Measurements from ENCODE around the gene IL11RA.

Gene IL11RA

DNA sequence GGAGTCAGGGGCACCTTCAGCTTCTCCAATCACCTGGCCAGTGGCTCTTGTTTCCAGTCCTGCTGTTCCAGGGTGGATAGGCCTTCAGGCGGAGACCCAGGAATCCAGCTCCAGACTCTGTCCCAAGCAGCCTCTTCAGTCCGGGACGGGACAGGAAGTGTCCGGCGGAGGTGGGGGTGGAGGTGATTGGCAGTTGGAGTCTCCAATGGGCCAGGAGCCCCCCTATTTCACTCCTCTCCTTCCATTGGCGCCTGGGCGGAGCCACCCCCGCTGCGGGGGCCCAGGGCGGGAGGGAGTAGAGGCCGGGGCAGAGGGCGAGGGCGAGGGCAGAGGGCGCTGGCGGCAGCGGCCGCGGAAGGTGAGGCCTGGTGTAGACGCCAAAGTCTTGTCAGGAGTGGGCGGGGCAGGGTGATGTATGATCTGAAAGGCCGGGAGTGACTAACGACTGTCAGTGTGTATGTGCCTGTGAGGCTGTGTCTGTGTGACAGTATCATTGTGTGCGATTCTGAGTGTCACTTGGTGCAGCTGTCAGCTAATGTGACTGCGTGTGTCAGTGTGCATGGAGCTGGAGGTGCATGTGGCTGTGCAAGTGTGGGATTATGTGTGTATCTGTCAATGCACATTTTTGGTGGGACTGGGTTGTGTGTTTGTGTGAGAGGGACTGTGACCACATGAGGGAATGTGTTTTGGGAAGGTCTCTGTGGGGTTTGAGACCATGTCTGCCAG lies at the start of gene IL11RA:
TSS of gene IL11RA (plus strand) at position 310 of the 726 bp plus-strand sequence. CDS start 3,033 bp downstream, outside the sequence.
- DNase-seq (ENCODE audit: low spot score), result peak; percentile 95
- FAIRE-seq, result peak; percentile 90

DNA sequence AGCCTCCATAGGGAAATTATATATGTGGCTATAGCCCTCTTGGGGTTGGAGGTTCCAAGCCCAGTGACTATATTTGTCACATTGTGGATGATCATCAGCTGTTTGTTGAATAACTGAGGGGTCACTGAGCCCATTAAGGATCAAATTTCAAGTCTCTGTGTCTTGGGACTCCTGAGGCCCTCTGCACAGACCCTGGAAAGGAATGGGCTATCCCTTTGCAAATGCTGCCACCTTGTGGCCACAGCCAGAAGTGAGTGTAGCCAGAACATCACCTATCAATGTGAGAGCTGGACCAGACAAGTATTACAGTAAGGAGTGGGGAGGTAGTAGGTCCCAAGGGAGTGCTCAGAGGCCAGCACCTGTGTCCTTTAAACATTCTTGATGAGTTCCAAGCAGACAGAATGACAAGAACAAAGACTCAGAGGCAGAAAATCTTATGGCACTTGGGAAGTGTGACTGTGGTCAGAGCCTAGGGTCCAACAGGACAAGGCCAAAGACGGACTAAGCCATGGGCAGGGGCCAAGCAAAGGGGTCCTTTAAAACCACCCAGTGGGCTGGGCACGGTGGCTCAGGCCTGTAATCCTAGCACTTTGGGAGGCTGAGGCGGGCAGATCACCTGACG lies 48.3 kb upstream of the IL11RA start:
- DNase-seq (ENCODE audit: low spot score) (peak; percentile 87), FAIRE-seq (peak; percentile 85)

DNA sequence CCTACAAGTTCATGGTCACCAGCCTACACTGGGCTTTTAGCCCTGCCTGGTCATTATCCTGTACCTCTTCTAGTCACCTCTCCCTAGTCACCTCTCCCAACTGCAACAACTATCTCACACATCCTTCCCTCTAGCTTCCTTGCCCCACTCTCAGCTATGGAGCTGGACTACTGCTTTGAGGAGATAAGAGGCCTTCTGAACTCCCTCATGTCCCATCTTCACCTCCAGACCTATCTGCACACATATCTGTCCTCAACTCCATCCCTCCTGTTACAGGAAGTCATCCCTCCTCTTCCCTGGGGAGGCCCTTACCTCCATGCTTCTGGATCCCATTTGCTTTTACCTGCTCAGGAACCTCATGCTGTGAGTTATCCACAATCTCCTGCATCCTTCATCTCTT lies 45.8 kb upstream of the IL11RA start:
- FAIRE-seq, result no peak

DNA sequence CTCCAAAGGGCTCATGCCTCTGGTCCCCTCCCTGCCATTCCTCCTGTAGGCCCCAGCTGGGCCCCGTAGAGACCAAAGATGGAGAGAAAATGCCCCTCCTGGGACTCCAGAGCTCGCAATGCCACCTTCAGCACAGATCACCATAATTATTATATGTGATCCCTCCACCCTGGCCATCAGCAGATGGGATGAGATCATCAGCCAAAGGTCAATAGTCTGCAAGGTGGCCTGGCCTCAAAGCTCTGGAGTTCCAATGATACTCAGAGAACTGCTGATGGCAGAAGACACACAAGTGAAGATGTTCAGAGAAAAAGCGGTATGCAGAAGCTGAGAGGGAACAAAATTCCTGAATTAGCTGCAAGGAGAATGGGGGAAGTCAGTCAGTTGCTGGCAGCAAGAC lies 45.1 kb upstream of the IL11RA start:
- DNase-seq (ENCODE audit: low spot score) (no peak), FAIRE-seq (no peak)

More for the DNA sequence above, 45.8 kb upstream of the IL11RA start:
- DNase-seq (ENCODE audit: low spot score), result no peak

DNA sequence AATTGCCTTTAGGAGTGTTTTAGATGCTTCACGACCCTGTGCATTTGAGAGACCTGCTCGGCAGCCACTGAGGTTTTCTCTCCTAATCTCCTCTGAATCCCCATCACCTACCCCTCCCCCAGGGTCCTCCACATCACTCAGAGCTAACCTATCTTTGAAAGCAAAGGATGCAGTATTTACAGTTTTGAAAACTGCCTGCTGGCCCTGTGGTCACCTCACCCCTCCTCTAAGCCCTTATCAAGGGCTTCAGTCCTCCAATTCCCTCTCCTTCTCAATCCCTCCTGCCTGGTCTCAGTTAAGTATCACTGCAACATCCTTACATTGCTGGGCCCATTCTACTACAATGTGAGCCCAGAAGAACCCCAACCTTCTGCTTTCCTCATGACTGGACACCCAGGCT lies 44.7 kb upstream of the IL11RA start:
- FAIRE-seq (no peak), DNase-seq (ENCODE audit: low spot score) (no peak)

DNA sequence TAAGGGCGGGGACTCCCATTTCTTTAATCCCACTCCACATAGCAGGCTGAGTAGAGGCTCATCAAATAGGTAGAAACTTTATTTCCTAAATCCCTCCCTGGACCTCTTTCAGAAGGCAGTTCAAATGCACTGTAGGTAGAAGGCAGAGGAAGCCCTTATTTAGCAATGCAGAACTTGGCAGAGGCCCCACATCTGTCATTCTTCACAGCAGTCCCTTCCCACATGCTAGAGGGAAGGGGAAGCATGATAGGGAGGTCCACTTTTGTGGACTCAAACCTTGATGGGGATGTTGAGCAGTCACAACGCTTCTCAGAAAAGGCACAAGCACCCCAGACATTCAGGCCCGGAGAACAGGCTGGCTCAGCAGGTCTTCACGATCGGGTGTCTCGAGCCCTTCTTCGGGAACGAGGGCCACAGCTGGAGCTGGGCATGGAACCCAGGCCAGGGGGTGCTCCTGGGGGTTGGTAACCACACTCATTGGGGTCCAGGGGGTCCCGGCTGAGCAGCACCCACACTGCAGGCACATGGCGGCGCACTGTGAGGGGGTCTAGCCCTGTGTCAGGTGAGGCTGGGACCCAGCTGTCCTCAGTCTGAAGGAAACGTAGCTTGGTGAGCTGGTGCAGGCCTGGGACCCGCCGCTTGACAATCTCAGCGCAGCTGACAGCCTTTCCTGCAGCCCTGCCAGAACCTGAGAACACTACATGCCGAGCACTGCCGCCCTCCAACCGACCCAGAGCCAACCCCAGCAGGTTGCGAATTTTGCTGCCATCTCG lies 41.4 kb upstream of the IL11RA start:
- no peak for DNase-seq (ENCODE audit: low spot score)
- FAIRE-seq, result no peak

DNA sequence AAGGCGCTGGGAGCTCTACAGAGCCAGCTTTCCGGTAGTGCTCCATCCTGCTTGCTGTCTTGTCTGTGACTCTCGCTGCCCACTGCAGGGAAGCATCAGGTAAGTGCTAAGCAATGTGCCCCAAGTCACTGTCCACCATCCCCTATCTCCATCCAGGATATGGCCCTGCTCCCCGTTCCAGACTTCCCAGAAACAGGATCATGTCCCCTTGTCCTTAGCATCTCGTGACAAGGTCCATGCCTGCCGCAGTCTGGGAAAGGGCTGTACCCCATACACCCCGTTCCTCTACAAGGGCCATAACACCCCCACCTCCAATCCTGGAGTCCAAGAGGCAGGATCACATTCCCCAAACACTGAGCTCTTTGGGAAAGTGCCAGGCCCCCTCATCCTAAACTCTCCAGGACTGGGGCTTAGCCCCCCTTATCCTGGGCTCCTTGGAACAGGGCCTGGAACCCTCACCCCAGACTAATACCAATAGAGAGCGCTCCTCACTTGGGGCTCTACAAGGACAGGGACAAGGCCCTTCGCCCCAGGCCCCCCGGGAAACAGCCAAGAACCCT lies 40.7 kb upstream of the IL11RA start:
- DNase-seq (ENCODE audit: low spot score), result no peak
- peak; percentile 74 for FAIRE-seq

DNA sequence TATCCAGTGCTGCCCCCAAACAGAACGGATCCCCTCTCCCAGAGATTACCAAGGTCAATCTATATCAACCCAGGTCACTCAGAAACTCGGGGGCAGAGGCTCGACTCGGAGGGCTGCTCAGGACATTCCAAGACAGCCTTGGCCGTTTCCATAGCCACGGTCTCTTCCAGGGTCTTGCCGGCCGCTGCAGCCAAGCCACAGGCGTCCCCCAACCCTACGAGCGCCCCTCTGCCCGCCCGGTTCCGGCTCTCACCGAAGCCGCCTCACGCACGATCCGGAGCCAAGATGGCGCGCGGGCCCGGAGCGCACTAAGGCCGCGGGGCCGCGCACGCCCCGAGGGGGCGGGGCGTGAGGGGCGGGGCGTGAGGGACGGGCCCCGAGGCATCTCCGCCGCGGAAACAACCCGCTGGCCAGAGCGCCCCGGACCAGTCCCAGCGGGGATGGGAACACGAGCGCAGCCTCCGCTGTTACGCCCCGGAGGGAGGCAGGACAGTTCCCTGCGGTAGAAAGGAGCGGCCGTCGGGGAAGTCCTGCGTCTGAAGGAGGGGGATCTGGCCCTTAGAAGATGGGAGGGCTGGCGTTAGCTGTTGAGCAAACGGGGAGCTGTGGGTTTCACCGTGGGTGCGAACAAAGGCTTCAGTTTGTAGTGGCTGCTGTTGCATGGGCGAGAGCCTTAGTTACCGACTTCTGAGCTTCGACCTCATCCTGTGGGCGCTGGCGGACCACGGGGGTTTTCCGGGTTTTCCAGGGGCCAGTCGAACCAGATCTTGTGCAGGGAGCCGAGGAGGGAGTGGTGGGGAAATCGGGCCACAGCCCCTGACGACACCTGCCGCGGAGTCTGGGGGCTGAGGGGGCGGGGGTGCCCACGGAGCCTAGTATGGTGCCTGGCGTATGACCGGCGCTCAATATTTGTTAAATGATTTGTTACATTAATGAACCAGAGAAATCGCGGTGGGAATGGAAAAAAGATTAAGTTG lies 39.9 kb upstream of the IL11RA start, which contains the start of gene RPP25L:
TSS of gene RPP25L (minus strand) at position 287 of the 977 bp plus-strand sequence. CDS start 801 bp downstream, outside the sequence.
- FAIRE-seq (peak; percentile 65), DNase-seq (ENCODE audit: low spot score) (peak; percentile 98)

DNA sequence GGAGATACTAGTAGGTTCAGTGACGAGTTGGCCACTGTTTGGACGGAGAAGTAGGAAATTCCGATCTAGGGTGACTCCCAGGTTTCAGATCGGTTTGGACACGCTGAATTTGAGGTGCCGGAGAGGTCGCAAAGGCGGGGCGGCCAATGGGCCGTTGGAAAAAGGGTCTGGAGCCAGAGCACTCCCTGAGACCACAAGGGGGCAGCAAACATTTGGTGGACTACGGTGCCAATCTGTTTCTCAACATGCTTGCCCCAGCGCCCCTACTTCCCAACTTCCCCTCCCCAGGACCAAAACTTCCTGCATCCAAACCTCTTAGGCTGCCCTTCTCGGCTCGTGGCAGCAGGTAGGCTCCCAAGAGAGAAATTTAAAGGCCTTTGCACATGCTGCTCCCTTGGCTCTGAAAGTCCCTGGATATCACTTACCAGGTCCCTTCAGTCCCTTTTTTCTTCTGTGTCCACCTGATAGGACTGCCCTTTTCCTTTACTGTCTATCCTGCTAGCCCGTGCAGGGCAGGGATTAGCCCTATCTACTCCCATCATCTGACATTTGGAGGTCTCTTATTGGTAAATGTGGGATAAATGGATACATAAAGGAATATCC lies 39.1 kb upstream of the IL11RA start:
- DNase-seq (ENCODE audit: low spot score), result peak; percentile 89
- FAIRE-seq, result no peak

DNA sequence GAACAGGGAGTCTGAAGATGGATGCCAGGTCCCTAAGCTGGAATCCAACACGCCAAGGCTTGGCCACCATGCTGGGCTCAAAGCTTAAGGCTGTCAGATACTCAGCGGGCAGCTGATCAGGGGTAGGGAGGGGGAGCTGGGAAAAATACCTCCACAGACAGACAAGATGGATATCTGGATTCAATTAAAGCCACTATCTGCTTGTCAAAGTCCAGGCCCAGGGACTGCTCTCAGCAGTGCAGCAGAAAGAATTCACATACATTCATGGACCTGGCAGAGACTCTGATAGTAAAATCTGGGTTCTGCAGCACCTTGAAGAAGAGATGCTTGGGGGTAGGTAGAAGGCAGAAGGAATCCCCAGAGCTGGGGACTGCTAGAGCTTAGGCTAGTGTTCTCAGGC lies 36.9 kb upstream of the IL11RA start:
- DNase-seq (ENCODE audit: low spot score), result no peak
- no peak for FAIRE-seq

DNA sequence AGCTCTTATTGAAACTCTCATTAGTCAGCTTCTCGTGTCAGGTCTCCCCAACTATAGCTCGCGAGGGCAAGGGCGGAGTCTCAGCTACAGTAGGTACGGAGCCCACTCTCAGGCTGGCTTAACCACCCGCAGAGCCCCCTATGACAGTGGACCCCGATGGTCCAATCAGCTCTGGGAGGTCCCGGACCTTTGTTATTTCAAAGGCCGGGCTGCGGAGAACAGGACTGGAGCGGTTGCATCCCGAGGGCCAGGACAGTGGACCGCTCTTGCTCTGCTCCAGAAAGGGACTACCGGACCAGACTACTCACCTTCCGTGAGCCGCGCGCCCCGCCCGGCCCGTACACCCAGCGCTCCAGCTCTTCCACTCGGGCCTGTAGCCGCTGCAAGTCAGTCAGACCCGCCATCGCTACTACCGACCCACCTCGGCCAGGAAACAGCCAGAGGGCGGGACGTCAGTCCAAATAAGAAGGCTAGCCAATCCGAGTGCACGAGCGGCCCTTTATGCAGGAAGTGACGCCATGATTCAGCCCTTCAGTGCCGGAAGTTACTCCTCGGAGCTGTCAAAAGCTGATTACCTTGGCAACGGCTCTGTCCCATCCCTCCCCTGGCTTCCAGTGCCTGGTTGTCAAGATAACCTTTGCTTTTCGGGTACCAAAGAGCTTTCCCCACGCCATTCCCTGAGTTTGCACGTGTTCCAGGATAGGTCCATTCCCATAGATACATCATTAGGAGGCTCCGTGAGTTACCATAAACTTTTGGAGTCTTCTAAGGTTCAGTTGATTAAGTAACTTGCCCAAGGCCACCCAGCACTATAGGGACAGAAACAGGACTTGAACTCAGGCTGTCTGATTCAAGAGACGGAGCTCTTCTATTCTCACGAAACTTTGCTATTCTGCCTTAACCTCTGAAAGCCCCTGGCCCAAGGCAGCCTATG lies 31.7 kb upstream of the IL11RA start, which contains the start of gene DCTN3:
TSS of gene DCTN3 (minus strand) at position 435 of the 934 bp plus-strand sequence. CDS start at position 404, 31 bp downstream.
- DNase-seq (ENCODE audit: low spot score) (peak; percentile 98), FAIRE-seq (peak; percentile 77)

DNA sequence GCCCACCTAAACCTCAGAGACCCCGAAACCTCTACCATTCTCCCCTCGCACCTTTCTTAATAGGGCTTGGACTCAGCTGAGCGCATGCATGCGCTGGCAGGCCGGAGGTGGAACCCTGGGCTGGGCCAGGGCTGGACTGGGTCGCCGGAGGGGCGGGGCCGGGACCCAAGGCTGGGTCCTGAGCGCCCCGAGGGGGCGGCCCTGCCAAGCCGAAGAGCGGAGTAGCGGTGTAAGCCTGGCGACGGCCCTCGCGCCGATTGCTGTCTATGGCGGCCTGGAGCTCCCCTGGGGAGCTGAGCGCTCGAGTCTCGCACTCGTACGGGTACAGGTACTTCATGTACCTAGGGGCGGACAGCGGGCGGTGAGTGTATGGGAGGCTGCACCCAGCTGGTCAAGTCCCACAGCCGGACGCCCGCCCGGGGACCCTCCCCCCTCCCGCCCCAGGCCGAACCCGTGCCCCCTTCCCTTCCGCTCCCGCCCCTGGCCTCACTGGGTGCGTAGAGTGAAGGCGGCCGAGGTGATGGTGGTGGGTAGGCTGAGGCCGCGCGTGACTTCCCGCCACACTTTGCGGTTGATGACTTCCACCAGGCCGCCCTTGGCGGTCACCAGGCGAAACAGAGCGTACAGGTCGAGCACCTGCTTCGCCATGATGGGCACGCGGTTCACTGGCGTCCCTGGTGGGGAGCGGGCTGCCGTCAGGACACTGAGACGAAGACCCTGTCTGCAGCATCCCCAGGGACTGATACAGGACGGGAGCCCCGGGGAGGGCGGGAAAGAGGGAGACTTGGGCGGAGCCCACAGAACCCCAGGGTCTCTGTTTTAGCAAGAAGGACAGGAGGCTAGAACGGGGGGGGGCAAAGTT lies 28.4 kb upstream of the IL11RA start:
- FAIRE-seq (no peak), DNase-seq (ENCODE audit: low spot score) (no peak)

DNA sequence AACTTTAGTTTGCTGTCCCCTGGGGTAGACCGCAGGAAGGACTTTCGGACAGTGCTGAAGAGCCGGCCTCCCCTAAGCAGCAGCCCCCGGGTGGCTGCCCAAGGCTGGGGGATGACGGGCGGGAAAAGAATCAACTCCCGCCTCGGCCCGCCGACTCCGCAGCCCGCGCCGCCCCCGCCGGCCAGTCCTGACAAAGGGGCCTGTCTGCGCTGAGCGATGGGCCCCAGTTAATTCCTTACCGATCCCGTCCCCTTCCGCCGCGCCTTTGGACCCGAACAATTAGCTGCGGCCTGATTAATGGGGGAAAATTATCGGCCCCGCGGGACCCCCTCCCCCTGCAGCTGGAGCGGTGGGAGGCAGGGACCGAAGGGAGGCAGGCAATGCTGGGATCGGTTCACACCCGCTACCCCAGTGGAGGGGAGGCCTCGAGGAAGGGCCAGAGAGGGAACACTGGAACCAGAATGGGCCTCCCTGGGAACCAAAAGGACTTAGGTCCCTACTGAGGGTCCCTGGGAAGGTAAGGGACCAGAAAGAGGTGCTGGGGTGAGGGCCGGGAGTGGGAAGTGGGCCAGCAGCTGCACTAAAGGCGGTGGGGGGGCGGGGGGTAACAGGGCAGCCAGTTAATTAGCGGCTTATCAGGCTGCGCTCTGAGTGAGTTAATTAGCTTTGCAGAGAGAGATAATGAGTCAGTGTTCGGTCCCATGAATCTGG lies 27.4 kb upstream of the IL11RA start:
- DNase-seq (ENCODE audit: low spot score), result no peak
- no peak for FAIRE-seq

DNA sequence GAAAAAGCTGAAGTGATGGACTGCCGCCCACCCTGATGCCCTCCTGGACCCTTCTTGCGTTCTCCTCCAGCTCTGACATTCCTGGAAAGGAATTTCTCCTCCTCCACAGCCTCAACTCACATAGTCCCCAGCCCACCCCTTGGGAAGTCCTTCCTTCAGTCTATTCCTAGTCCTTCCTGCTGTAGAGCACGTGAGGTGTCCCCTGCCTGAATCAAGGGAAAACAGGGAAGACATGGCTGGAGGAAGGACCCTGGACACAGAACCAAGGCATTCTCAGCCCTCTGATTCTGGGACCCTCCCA lies 26.8 kb upstream of the IL11RA start:
- no peak for DNase-seq (ENCODE audit: low spot score)
- no peak for FAIRE-seq

DNA sequence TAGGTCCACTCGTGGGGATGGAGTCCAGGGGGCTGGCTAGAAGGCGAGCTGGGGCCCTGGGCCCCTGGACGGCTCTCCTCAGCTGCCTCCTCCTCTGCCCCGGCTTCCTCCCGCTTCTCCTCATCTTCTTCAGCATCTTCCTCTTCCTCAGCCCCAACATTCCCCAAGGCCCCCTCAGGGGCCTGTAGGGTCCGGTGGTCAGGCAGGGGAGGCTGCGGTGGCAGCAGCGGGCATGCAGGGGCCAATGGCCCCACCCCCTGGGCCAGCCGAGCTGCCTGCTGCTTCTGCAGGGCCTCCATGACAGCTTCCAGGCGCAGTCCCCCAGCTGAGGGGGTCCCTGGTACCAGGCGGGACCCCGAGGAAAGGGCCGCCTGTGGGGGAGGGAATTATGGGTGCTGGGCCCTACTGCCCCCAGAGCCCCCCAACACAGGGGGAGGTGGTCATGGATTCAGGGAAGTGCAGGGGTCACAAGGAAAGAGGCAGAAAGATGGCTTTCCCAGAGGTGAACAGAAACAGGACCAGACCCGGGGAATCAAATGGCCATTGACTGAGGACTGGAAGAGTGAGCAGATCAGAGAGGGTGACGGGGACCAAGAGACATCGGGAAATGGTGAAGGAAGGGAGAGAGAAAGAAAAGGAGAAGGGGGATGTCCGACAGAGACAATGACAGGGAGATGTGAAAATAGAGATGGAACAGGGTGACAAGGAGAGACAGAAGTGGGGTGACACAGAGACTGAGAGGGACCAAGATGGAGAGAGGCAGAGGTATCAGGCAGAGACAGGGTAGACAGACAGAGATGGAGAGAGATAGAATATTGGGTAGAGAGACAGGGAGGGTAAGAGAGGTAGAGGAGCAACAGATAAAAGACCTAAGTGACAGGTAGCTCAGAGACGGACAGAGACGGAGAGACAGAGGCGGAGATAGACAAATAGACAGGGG lies 24.0 kb upstream of the IL11RA start:
- FAIRE-seq, result no peak
- no peak for DNase-seq (ENCODE audit: low spot score)

Data from urothelium cell line (cell line).